ENCODE measurements around the gene ABHD14A. TPM values are rescaled to one million over a fixed set of nuclear protein-coding genes. Genes with fewer than 3 reads are reported as not detected.
A peak's percentile ranks its signal among the peaks of the same experiment; 100 is the strongest.

The ABHD14A gene
- total RNA-seq, 1 donor from 2014 or later, result 14.8 TPM

DNA sequence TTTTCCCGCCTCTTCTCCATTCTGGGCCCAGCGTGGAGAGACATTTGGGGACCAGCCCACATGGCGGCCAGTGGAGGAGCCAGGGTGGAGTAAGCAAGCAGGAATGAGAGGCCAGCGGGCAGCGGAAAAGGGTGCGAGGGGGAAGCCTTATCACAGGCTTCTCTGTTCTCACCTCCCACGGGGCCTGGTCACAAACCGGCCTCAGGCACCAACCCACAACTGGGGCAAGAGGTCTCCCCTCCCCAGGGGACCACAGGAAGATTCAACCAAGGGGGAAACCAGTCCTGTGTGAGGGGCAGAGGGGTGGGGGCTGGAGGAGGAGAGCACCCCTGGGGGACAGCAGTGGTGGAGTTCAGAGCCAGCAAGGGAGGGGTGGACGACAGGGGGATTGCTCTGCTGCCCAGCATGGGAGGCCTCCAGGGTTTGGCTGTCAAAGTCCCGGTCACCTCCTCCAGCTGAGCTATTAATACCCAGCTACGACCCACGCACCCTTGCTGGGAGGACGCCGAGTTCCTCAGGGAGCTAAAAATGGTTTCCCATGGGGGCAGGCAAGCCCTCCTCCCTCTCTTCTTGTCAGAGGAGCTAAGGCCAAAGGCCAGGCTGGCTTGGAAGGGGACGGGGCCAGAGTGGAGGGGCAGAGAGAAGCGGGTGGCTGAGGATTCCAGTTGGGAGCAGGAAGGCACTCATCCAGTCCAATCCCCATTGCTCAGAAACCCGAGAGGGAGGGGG lies 44.7 kb downstream of the ABHD14A start:
- H3K4me3 Mint-ChIP-seq, result no peak overlapping the region
- no peaks in the 10 kb centered on the region for H3K36me3 Mint-ChIP-seq
- TF ChIP-seq, protein P1, sequence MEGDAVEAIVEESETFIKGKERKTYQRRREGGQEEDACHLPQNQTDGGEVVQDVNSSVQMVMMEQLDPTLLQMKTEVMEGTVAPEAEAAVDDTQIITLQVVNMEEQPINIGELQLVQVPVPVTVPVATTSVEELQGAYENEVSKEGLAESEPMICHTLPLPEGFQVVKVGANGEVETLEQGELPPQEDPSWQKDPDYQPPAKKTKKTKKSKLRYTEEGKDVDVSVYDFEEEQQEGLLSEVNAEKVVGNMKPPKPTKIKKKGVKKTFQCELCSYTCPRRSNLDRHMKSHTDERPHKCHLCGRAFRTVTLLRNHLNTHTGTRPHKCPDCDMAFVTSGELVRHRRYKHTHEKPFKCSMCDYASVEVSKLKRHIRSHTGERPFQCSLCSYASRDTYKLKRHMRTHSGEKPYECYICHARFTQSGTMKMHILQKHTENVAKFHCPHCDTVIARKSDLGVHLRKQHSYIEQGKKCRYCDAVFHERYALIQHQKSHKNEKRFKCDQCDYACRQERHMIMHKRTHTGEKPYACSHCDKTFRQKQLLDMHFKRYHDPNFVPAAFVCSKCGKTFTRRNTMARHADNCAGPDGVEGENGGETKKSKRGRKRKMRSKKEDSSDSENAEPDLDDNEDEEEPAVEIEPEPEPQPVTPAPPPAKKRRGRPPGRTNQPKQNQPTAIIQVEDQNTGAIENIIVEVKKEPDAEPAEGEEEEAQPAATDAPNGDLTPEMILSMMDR (IDR thresholded peaks at IDR 0.05; ENCODE audit: unreplicated experiment), result no peak
- no peaks in the 10 kb centered on the region for H3K9me3 Mint-ChIP-seq
- no peak for DNase-seq (ENCODE audit: low spot score in 2 of 2, unreplicated experiment in 2 of 2)
- H3K27ac Mint-ChIP-seq, result no peak overlapping the region
- peaks cover 30% of the 10 kb centered on the region for H3K4me1 Mint-ChIP-seq
- no peaks in the 10 kb centered on the region for H3K27me3 Mint-ChIP-seq (ENCODE audit: low read depth)

DNA sequence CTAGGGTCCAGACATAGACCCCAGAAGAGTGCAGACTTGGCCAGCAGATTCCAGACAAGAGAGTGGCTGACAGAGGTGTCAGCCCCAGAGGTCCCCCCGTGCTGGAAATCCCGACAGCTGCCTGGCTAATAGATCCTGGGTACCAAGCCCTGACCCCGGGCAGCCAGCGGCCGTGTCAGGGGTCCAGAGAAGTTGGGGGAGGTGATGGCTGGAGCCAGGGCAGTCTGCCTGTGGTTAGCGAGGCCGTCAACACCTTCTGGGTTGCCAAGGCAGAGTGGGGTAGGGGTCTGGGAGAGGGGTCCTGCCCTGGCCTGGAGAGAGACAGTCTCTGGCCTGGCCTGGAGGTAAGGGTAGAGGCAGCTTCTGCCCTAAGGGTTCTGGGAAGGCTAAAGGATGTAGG lies 45.9 kb downstream of the ABHD14A start:
- H3K4me3 Mint-ChIP-seq, result no peak overlapping the region
- no peaks in the 10 kb centered on the region for H3K36me3 Mint-ChIP-seq
- no peak for DNase-seq (ENCODE audit: low spot score in 2 of 2, unreplicated experiment in 2 of 2)
- TF ChIP-seq, protein P1 (IDR thresholded peaks at IDR 0.05; ENCODE audit: unreplicated experiment), result no peak
- peaks cover 34% of the 10 kb centered on the region for H3K4me1 Mint-ChIP-seq
- H3K27me3 Mint-ChIP-seq (ENCODE audit: low read depth), result no peaks in the 10 kb centered on the region
- H3K27ac Mint-ChIP-seq, result no peak overlapping the region
- no peaks in the 10 kb centered on the region for H3K9me3 Mint-ChIP-seq

DNA sequence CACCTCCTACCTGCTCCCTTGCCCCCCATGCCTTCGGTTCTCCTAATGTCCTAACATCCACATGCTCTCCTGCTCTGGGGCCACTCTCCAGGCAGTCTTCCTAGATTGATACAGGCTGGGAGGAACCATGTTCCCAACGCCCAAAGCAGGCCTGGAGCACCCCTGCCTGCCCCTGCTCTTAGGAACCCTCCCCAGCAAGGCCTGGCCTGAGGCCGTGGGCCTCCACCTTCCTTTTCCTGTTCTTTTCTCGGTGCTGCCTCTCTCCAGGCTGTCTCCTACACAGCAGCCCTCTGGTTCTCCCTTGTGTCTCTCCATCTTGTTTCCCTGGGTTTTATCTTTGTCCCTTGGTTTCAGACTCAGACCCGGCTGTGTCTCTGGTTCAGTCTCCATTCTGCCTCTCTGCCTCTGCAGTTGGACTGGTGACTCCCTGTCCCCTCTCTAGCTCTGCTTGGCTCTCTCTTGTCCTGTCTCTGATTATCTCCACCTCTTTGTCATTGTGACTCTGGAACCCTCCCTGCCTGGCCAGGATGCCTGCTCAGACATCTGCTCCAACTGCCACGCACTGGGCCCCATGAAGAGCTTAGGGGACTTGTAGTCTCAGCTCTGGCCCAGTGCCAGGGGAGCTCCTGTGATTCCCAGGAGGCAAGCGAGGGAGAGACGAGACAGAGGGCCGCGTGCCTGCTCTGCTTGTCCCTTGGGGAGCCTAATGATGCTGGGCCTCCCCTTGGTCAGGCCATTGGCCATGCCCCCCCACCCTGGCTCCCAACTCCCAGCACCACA lies 46.8 kb downstream of the ABHD14A start:
- DNase-seq (ENCODE audit: low spot score in 2 of 2, unreplicated experiment in 2 of 2), result peak; percentile 60 to 69
- Mint-ChIP-seq H3K27ac (peak overlapping the region; percentile 77), H3K4me1 (peaks cover 40% of the 10 kb centered on the region), H3K36me3 (no peaks in the 10 kb centered on the region), H3K9me3 (no peaks in the 10 kb centered on the region), H3K4me3 (no peak overlapping the region), H3K27me3 (ENCODE audit: low read depth) (no peaks in the 10 kb centered on the region)
- TF ChIP-seq, protein P1 (IDR thresholded peaks at IDR 0.05; ENCODE audit: unreplicated experiment), result no peak

DNA sequence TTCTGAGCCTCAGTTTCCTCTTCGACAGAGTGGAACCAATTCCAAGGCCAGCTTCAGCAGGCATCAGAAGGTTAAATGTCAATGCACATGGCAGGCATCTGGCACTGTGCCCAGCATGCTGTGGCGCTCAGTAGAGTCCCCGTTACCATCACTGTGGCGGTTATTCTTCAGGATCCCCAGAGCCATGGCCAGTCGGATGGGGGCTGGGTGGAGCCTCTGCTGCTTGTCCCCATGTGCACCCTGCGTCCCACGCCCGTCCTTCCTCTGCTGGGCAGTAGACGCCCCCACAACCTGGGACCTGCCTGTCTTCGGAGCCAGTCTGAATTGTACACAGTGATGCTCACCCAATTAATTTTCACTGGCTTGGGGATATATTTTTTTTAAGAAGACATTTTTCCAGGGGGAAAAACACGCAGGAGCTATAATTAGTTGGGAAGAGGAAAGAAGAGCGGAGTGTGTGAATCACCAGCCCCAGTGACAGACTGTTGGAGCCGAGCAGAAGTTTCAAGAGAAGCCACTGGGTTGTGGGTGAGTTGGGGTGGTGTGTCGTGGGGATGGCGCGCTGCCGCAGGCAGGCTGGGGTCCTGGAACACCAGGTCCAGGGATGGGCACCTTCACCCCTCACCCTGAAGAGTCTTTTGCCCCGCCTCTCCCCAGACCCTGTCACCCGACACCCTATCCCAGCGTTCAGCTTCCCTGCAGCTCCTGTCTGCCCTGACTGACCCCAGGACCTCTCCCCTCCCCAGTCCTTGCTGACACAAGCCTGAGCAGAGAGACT lies 47.6 kb downstream of the ABHD14A start:
- TF ChIP-seq, protein P1 (IDR thresholded peaks at IDR 0.05; ENCODE audit: unreplicated experiment), result no peak

DNA sequence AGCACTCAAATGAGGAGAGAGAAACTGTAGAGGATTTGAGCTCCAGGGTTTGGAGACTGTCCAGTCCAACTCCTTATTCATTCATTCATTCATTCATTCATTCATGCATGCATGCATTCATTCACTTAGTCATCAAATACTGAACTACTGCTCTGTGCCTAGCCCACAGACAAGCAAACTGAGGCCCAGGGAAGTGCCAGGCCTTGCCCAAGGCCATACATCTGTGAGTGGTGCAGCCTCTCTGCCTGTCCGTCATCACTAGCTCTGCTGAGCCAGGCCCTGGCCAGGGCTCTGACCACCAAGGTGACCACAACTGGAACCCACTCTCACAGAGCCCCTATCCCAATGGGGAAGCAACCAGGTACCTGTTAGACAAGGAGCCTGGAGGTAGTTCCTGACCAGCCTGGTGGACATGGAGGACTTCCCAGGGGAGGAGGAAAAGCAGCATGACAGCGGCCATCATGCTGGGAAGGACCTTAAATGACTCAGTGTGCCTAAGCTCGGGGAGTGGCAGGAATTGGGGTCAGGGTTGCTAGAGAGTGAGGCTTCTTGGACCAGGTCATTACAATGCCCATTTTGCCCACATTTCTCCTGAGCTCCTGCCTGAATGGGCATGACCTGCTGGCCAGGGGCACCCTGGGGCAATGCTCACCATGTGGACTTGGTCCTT lies 48.4 kb downstream of the ABHD14A start:
- no peaks in the 10 kb centered on the region for H3K36me3 Mint-ChIP-seq
- H3K4me3 Mint-ChIP-seq, result no peak overlapping the region
- no peaks in the 10 kb centered on the region for H3K27me3 Mint-ChIP-seq (ENCODE audit: low read depth)
- no peak for DNase-seq (ENCODE audit: low spot score in 2 of 2, unreplicated experiment in 2 of 2)
- peaks cover 40% of the 10 kb centered on the region for H3K4me1 Mint-ChIP-seq
- no peaks in the 10 kb centered on the region for H3K9me3 Mint-ChIP-seq
- H3K27ac Mint-ChIP-seq, result no peak overlapping the region
- TF ChIP-seq, protein P1 (IDR thresholded peaks at IDR 0.05; ENCODE audit: unreplicated experiment), result no peak

More for the DNA sequence above, 47.6 kb downstream of the ABHD14A start:
- H3K27ac Mint-ChIP-seq, result peak overlapping the region; percentile 16
- peaks cover 40% of the 10 kb centered on the region for H3K4me1 Mint-ChIP-seq
- DNase-seq (ENCODE audit: low spot score in 2 of 2, unreplicated experiment in 2 of 2), result no peak
- H3K4me3 Mint-ChIP-seq, result no peak overlapping the region
- H3K9me3 Mint-ChIP-seq, result no peaks in the 10 kb centered on the region
- H3K27me3 Mint-ChIP-seq (ENCODE audit: low read depth), result no peaks in the 10 kb centered on the region
- no peaks in the 10 kb centered on the region for H3K36me3 Mint-ChIP-seq

Data from mesothelial cell of epicardium (in vitro differentiated cells).